K562 (cell line): Measurements from ENCODE around the gene SECISBP2. TPM values are rescaled to one million over a fixed set of nuclear protein-coding genes. Genes with fewer than 3 reads are reported as not detected.

ENCODE experiments used
- ATAC-seq: fragments of 200-7000 bp; cut with Tn5 transposase; 3 replicates; pipeline ENCODE4 v1.9.1; 2020; ENCODE audit warnings: moderate library complexity
- BruUV-seq: library from RNA; stranded (reverse); fragments of 400-500 nt; replicated peaks from 2 replicates; lab custom pipeline; 2021; lab: Mats Ljungman, UMichigan
- CTCF ChIA-PET: fragments of 300-600 bp; formaldehyde crosslinking; extraction: SDS; loops from one replicate; lab custom pipeline; 2021; ENCODE audit warnings: low intra/inter-chr PET ratio; lab: Yijun Ruan, JAX
- POLR2A ChIA-PET: fragments of 300-600, 350-650 bp; sonication (Branson Sonifier 250); formaldehyde crosslinking; extraction: SDS; loops from one replicate; lab custom pipeline; 2021; ENCODE audit warnings: antibody characterized with exemption, inconsistent platforms; lab: Yijun Ruan, JAX
- DNase-seq, 4 experiments: peaks; one replicate each; pipeline versions ENCODE4 v3.0.0 to v3.0.0-alpha.2; 2011 to 2018; ENCODE audit warnings: low spot score in 3 of 4, mixed read lengths in 3 of 4; ENCODE audit errors: extremely low read depth in 1 of 4
- FAIRE-seq: peaks from 2 replicates; lab custom pipeline; 2011; peaks lifted over from hg19 to GRCh38; lab: Jason Lieb, UNC
- H2AFZ ChIP-seq: 2 replicates; pipeline ENCODE4 v1.6.0; 2011; ENCODE audit warnings: low read depth, low read length, control low read depth, inconsistent platforms
- H3K27ac ChIP-seq: fragments of 200-600 bp; 3 replicates; pipeline ENCODE4 v1.8.0; 2011; ENCODE audit warnings: low read depth, mild to moderate bottlenecking, control low read depth, inconsistent platforms, low read length, moderate library complexity, mixed read lengths; ENCODE audit errors: extremely low read depth
- H3K27me3 ChIP-seq, 2 experiments: fragments of 300-600 bp in 1 of 2; 2 replicates in 1 of 2; 3 replicates in 1 of 2; pipeline versions ENCODE4 v1.6.0 to v1.8.0; 2011; ENCODE audit warnings: inconsistent platforms in 2 of 2, low read length in 2 of 2, mild to moderate bottlenecking in 1 of 2, mixed read lengths in 1 of 2, moderate library complexity in 1 of 2; ENCODE audit not compliant: control insufficient read depth in 2 of 2, insufficient read depth in 2 of 2
- H3K36me3 ChIP-seq: fragments of 300-600 bp; 3 replicates; pipeline ENCODE4 v1.8.0; 2011; ENCODE audit warnings: mild to moderate bottlenecking, low read length, inconsistent platforms; ENCODE audit not compliant: control insufficient read depth, insufficient read depth
- H3K4me1 ChIP-seq, 2 experiments: fragments of 200-600 bp in 1 of 2; replicated peaks in 1 of 2; 2 replicates in 1 of 2; 3 replicates in 1 of 2; pipeline versions ENCODE4 v1.5.1 to v1.8.0; 2011; ENCODE audit warnings: inconsistent platforms in 2 of 2, low read length in 2 of 2, mild to moderate bottlenecking in 1 of 2, mixed read lengths in 1 of 2, moderate library complexity in 1 of 2; ENCODE audit not compliant: control insufficient read depth in 2 of 2, insufficient read depth in 2 of 2
- H3K4me2 ChIP-seq: 2 replicates; pipeline ENCODE4 v1.6.1; 2011; ENCODE audit warnings: low read length, control low read depth, inconsistent platforms, mixed read lengths; ENCODE audit not compliant: insufficient read depth
- H3K4me3 ChIP-seq: fragments of 200-600 bp; sonication (generic), shearing (Covaris generic); 2 replicates; pipeline ENCODE4 v1.5.1; 2016; ENCODE audit warnings: control low read depth, inconsistent platforms
- H3K79me2 ChIP-seq: fragments of 200-600 bp; 3 replicates; pipeline ENCODE4 v1.8.0; 2011; ENCODE audit warnings: low read length, inconsistent platforms; ENCODE audit not compliant: control insufficient read depth, insufficient read depth
- H3K9ac ChIP-seq, 2 experiments: 2 replicates each; pipeline versions ENCODE4 v1.6.0 to v1.6.1; 2011; ENCODE audit warnings: low read depth in 2 of 2, low read length in 2 of 2, control low read depth in 1 of 2, inconsistent platforms in 1 of 2, mild to moderate bottlenecking in 1 of 2, mixed read lengths in 1 of 2; ENCODE audit not compliant: insufficient read depth in 1 of 2
- H3K9me1 ChIP-seq: one replicate; pipeline ENCODE4 v1.6.0; 2011; ENCODE audit warnings: inconsistent platforms, mild to moderate bottlenecking, low read length, moderate library complexity; ENCODE audit not compliant: control insufficient read depth, insufficient read depth
- H3K9me3 ChIP-seq: replicated peaks from 2 replicates; pipeline ENCODE4 v1.5.1; 2011; ENCODE audit warnings: low read depth, low read length, inconsistent platforms; ENCODE audit not compliant: control insufficient read depth, insufficient read depth
- H4K20me1 ChIP-seq: replicated peaks from 2 replicates; pipeline ENCODE4 v1.6.1; 2011; ENCODE audit warnings: low read length, inconsistent platforms, mixed read lengths; ENCODE audit not compliant: control insufficient read depth, insufficient read depth
- EP400 ChIP-seq: fragments of 450-650 bp; IDR thresholded peaks from 2 replicates; pipeline ENCODE4 v1.6.1; 2017; ENCODE audit warnings: antibody characterized with exemption, mild to moderate bottlenecking, moderate library complexity
- FOXA1 ChIP-seq: fragments of 450-650 bp; IDR thresholded peaks from 2 replicates; pipeline ENCODE4 v1.6.1; 2016; ENCODE audit warnings: mild to moderate bottlenecking, borderline replicate concordance
- GABPB2 ChIP-seq: fragments of 250-450 bp; sonication (Bioruptor Pico); conservative IDR thresholded peaks from 2 replicates; pipeline ENCODE4 v1.5.1; 2021; ENCODE audit warnings: mild to moderate bottlenecking
- LARP7 ChIP-seq: fragments of 450-650 bp; IDR thresholded peaks from 2 replicates; pipeline ENCODE4 v1.6.1; 2016
- MED1 ChIP-seq: sonication (generic); formaldehyde crosslinking; IDR thresholded peaks from 2 replicates; pipeline ENCODE4 v1.8.1; 2023; ENCODE audit warnings: missing genetic modification reagents, borderline replicate concordance
- MEF2D ChIP-seq: conservative IDR thresholded peaks from 2 replicates; pipeline ENCODE4 v1.6.1; 2016; ENCODE audit warnings: low read depth, missing genetic modification characterization, missing compliant biosample characterization
- PHF20 ChIP-seq: fragments of 450-650 bp; IDR thresholded peaks from 2 replicates; pipeline ENCODE4 v1.6.1; 2018; ENCODE audit not compliant: partially characterized antibody
- SNAPC5 ChIP-seq: fragments of 250-450 bp; sonication (Bioruptor Pico); IDR thresholded peaks from 2 replicates; pipeline ENCODE4 v1.8.0; 2021; ENCODE audit warnings: moderate library complexity, mild to moderate bottlenecking, inconsistent platforms
- SRF ChIP-seq, 2 experiments: fragments of 250-450, 450-650 bp in 1 of 2; sonication (Bioruptor Pico) in 1 of 2; sonication (generic) in 1 of 2; formaldehyde crosslinking; IDR thresholded peaks; 2 replicates each; pipeline versions ENCODE4 v1.5.0 to v1.5.1; 2020 to 2022; ENCODE audit warnings: mild to moderate bottlenecking in 1 of 2, missing genetic modification reagents in 1 of 2
- SRSF1 ChIP-seq: fragments of 200-400 bp; formaldehyde crosslinking; IDR thresholded peaks from 2 replicates; pipeline ENCODE4 v1.6.1; 2017; ENCODE audit warnings: mild to moderate bottlenecking, low read depth, low read length, moderate library complexity
- THRAP3 ChIP-seq: fragments of 450-650 bp; IDR thresholded peaks from 2 replicates; pipeline ENCODE4 v1.6.1; 2016; ENCODE audit warnings: mild to moderate bottlenecking, inconsistent platforms, borderline replicate concordance
- ZBTB34 ChIP-seq: fragments of 250-450 bp; sonication (Bioruptor Pico); IDR thresholded peaks from 2 replicates; pipeline ENCODE4 v1.8.0; 2021; ENCODE audit warnings: mild to moderate bottlenecking, moderate library complexity
- ZNF561 ChIP-seq: fragments of 450-650 bp; formaldehyde crosslinking; conservative IDR thresholded peaks from 2 replicates; pipeline ENCODE4 v1.4.0; 2020; ENCODE audit warnings: mild to moderate bottlenecking, moderate library complexity
- ZNF778 ChIP-seq: fragments of 450-650 bp; formaldehyde crosslinking; IDR thresholded peaks from 2 replicates; pipeline ENCODE4 v1.4.0; 2020; ENCODE audit warnings: mild to moderate bottlenecking, moderate library complexity
- WGBS: fragments of 100-300 bp; shearing (Covaris generic); methylation state at CpG from one replicate; pipeline ENCODE4 v1.1.6; 2016; ENCODE audit warnings: low coverage, mixed read lengths; ENCODE audit not compliant: insufficient coverage; ENCODE audit errors: missing lambda C conversion rate; 5-methylcytosine and 5-hydroxymethylcytosine counted together
- in situ Hi-C: fragments of 300-500 bp; cut with MboI; formaldehyde crosslinking; loops from 4 replicates; pipeline ENCODE4 v1.15.0; 2018; ENCODE audit warnings: inconsistent platforms, mixed read lengths
- intact Hi-C: fragments of 100-400 bp; cut with micrococcal nuclease; formaldehyde crosslinking; loops from 2 replicates; pipeline ENCODE4 v1.14.2; 2022
- polyA plus RNA-seq, 8 experiments: library from polyadenylated mRNA; depleted of rRNA in 4 of 8; stranded (reverse) in 5 of 8; unstranded in 3 of 8; fragments of >200 nt; fragmentation: Nextera tagmentation in 2 of 8; fragmentation: Illumina TruSeq in 1 of 8; extraction: Ambion mirVana in 2 of 8; extraction: Trizol in 1 of 8; gene quantifications; 2 replicates each; pipeline versions ENCODE4 v1.2.1 to v1.2.3, GENCODE V29; 2011 to 2014; ENCODE audit warnings: inconsistent platforms in 1 of 8, missing spikeins in 1 of 8
- total RNA-seq, 7 experiments: library from RNA; depleted of rRNA in 6 of 7; stranded (reverse); fragments of >200 nt in 6 of 7; fragmentation: Illumina TruSeq in 2 of 7; extraction: Trizol in 2 of 7; gene quantifications; 2 replicates each; pipeline versions ENCODE4 v1.2.1 to v1.2.3, GENCODE V29; 2011 to 2021; ENCODE audit warnings: low replicate concordance in 1 of 7

The SECISBP2 gene
- total and polyA plus RNA-seq, 9 of the 15 experiments (the other 6 are each of a cell fraction or from before 2014, with no cell fraction given): 3.2 to 41.6 (median 26.1) TPM

- CTCF ChIA-PET: no interaction called here
- FAIRE-seq: no peak
- peaks cover 0 to 16% of the 10 kb centered on the region in 2 experiments; a peak in 1 of 5 replicates for H3K27me3 ChIP-seq
- DNase-seq: no peak
- intact Hi-C loops (no loop called here), in situ Hi-C loops (no loop called here)
- no peaks in the 10 kb centered on the region for H3K4me1 ChIP-seq
- ATAC-seq: no peak
- no TSS peak for BruUV-seq
- WGBS: 0% methylated on average over 2 of the region's 3 CpGs
- H3K79me2 ChIP-seq: no peaks in the 10 kb centered on the region
- no peak overlapping the region for H3K4me3 ChIP-seq
- H3K9me3 ChIP-seq: no peaks in the 10 kb centered on the region
- no peak overlapping the region for H2AFZ ChIP-seq
- H3K36me3 ChIP-seq: peaks cover 1% of the 10 kb centered on the region; the same call in 1 of the 3 replicates
- TF ChIP-seq GABPB2 (CRISPR knock-in tag) (no peak), MEF2D (no peak), ZNF778 (no peak), ZNF561 (CRISPR knock-in tag) (no peak), SRSF1 (no peak), LARP7 (no peak), SRF (CRISPR knock-in tag; IDR thresholded peaks at IDR 0.05) (no peak), EP400 (no peak), MED1 (CRISPR knock-in tag) (no peak), PHF20 (no peak), ZBTB34 (CRISPR knock-in tag) (no peak), THRAP3 (no peak), SNAPC5 (CRISPR knock-in tag) (no peak), FOXA1 (no peak)
- H3K9me1 ChIP-seq: no peaks in the 10 kb centered on the region
- no peaks in the 10 kb centered on the region for H4K20me1 ChIP-seq
- no peak overlapping the region for H3K4me2 ChIP-seq
- no peak overlapping the region for H3K9ac ChIP-seq
- POLR2A ChIA-PET: interaction anchor here (0.6 kb wide), 1 partner anchor 47 kb away, joined by 3 read pairs; no protein-coding TSS in a partner anchor
- no peak overlapping the region for H3K27ac ChIP-seq
These were observed 48.4 kb downstream of the SECISBP2 start for GRCh38 chr9:89366711-89367110.
